HG02943 (cell line): ENCODE data around the gene SUN5.
"Not testable (repeated sequence)": the region's sequence is repeated elsewhere in the genome, so short reads cannot be mapped to it uniquely, and the experiment has no call there.

Experiments used
- ATAC-seq: cut with Tn5 transposase; IDR thresholded peaks from one replicate; pipeline ENCODE4 v1.9.1; 2021; ENCODE audit warnings: mild to moderate bottlenecking, low read depth, moderate library complexity; ENCODE audit not compliant: unreplicated experiment

The SUN5 gene

GRCh38 chr20:32979201-32979998, 24.8 kb downstream of the SUN5 start:
- no peak for ATAC-seq

GRCh38 chr20:32978009-32978335, 26.3 kb downstream of the SUN5 start:
- no peak for ATAC-seq

GRCh38 chr20:32977281-32978008, 26.8 kb downstream of the SUN5 start:
- ATAC-seq = no peak

GRCh38 chr20:32976746-32977145, 27.5 kb downstream of the SUN5 start:
- no peak for ATAC-seq

GRCh38 chr20:32975698-32976674, 28.2 kb downstream of the SUN5 start:
- ATAC-seq = no peak

- not testable (repeated sequence) for ATAC-seq
Measured at GRCh38 chr20:32975121-32975520, 29.1 kb downstream of the SUN5 start.

- not testable (repeated sequence) for ATAC-seq
Measured at GRCh38 chr20:32974204-32975064, 29.8 kb downstream of the SUN5 start.

- no peak for ATAC-seq
Measured at GRCh38 chr20:32973077-32973717, 31.0 kb downstream of the SUN5 start.

GRCh38 chr20:32972181-32973076, 31.8 kb downstream of the SUN5 start:
- ATAC-seq = no peak

GRCh38 chr20:32971703-32972161, 32.5 kb downstream of the SUN5 start:
- no peak for ATAC-seq

- ATAC-seq = no peak
Measured at GRCh38 chr20:32970973-32971300, 33.3 kb downstream of the SUN5 start.

GRCh38 chr20:32970115-32970972, 33.9 kb downstream of the SUN5 start:
- ATAC-seq = no peak

- ATAC-seq = no peak
Measured at GRCh38 chr20:32969356-32970114, 34.7 kb downstream of the SUN5 start.

GRCh38 chr20:32968478-32969241, 35.6 kb downstream of the SUN5 start:
- ATAC-seq = no peak

- ATAC-seq = no peak
Measured at GRCh38 chr20:32967961-32968457, 36.2 kb downstream of the SUN5 start.
